GM18907 (cell line): Measurements from ENCODE around the gene TRAPPC8.
"Not testable (repeated sequence)": the region's sequence is repeated elsewhere in the genome, so short reads cannot be mapped to it uniquely, and the experiment has no call there.

Experiments
- ATAC-seq: cut with Tn5 transposase; IDR thresholded peaks from one replicate; pipeline ENCODE4 v1.9.1; 2021; ENCODE audit warnings: mild to moderate bottlenecking, moderate library complexity; ENCODE audit not compliant: unreplicated experiment

The TRAPPC8 gene, protein sequence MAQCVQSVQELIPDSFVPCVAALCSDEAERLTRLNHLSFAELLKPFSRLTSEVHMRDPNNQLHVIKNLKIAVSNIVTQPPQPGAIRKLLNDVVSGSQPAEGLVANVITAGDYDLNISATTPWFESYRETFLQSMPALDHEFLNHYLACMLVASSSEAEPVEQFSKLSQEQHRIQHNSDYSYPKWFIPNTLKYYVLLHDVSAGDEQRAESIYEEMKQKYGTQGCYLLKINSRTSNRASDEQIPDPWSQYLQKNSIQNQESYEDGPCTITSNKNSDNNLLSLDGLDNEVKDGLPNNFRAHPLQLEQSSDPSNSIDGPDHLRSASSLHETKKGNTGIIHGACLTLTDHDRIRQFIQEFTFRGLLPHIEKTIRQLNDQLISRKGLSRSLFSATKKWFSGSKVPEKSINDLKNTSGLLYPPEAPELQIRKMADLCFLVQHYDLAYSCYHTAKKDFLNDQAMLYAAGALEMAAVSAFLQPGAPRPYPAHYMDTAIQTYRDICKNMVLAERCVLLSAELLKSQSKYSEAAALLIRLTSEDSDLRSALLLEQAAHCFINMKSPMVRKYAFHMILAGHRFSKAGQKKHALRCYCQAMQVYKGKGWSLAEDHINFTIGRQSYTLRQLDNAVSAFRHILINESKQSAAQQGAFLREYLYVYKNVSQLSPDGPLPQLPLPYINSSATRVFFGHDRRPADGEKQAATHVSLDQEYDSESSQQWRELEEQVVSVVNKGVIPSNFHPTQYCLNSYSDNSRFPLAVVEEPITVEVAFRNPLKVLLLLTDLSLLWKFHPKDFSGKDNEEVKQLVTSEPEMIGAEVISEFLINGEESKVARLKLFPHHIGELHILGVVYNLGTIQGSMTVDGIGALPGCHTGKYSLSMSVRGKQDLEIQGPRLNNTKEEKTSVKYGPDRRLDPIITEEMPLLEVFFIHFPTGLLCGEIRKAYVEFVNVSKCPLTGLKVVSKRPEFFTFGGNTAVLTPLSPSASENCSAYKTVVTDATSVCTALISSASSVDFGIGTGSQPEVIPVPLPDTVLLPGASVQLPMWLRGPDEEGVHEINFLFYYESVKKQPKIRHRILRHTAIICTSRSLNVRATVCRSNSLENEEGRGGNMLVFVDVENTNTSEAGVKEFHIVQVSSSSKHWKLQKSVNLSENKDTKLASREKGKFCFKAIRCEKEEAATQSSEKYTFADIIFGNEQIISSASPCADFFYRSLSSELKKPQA (N-terminal part only)

DNA sequence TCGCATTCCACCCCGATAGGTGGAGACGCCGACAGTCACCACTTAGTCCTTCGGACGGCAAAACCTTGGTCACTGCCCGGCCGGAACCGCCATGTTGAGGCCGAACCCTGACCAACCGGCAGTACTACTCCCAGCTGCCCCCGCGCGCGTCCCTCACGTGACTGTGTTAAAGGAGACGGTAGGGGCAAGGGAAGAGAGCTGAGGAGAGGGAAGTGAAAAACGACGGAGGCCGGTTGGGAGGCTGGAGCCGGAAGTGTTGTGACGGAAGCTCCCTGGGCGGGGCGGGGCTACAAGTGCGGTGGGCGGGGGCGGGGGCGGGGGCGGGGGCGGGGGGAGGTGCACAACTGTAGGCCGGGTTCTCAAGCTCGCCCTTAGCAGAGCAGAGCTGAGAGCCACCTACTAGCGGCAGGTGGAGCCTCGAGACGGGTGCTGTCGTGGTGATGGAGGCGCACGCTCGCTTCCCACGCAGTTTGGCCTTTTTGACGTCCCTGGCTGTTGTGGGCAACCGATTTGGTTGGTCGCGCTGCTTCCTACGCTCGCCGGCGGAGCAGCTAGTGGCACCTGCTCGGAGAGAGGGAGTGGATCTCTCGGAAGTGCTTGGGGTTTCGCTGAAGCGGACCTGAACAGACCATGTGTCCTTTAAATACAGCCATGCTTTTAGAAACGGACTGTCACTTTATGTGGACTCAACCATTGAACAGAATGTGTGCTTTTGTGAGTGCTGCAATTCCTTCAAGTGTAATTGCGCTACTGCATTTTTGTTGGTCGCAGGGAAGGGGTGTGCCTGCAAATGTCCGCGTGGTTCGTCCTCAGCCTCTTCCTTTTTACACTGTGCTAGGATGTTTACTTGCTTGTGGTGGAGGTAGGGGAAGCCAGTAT is at the start of gene TRAPPC8:
Gene TRAPPC8 (minus strand): TSS at position 130 of the 879 bp plus-strand sequence. CDS start 364 bp downstream, outside the sequence.
- ATAC-seq: peak; percentile 88

DNA sequence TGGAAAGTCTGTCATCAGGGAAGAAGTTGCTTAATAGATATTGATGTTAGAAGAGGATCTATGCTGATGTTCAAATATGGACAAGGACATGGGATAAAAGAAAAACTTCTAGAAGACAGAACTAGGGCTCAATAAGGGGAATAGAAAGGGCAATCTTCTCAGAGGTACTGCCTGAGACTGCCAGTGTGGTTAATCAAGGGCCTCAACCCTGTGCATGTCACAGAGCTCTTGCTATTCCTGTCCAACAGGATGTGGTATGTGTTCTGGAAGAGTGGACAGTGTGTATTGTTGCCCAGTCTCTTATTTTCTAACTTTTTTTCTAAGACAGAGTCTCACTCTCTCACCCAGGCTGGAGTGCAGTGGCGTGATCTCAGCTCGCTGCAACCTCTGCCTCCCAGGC is 47.9 kb upstream of the TRAPPC8 start:
- peak; percentile 100 for ATAC-seq

DNA sequence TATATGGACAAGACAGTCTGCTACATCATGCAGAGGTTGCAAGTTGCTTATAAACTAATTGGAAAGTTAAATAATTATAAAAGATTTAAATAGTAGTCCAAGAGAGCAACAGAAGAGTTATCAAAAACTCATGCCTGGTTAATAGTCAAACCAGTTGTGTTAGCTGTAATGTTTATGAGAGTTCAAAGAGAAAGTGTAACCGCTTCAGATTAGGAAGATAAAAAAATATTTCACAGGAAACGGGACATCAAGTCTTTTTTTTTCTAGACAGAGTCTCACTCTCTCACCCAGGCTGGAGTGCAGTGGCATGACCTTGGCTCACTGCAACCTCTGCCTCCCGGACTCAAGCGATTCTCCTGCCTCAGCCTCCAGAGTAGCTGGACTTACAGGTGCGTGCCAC is 41.0 kb upstream of the TRAPPC8 start:
- no peak for ATAC-seq

DNA sequence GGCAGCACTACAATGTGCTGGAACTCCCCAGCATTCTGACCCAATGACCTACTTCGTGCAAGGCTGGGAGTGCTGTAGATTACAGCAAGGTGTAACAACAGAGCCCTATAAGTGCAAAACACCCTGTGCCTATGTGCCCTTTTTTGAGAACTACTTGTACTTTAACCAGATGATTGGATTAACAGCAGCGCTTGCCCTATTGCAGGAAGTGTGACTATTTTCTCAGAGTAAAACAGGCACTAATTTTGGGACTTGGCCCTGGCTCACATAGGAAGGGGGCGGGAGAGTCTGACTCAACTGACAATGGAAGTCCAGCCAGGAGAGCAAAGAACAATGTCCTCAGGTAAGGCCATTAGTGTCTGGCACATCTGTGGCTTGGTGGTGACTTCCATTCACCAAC is 40.1 kb upstream of the TRAPPC8 start:
- no peak for ATAC-seq

DNA sequence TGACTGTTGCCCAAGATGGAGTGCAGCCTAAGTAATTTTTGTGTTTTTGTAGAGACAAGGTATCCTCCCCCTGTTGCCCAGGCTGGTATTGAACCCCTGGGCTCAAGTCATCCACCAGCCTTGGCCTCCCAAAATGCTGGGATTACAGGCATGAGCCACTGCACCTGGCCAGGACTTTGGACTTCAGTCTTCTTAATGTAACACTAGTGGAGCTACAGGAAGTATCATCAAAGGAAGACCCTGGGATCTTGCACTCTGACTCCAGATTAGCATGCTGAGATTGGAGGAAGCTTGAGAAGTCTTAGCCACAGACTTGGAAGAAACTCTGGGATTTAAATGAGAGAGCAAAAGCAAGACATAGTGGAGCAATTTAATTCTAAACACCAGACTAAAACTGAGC is 37.9 kb upstream of the TRAPPC8 start:
- no peak for ATAC-seq

DNA sequence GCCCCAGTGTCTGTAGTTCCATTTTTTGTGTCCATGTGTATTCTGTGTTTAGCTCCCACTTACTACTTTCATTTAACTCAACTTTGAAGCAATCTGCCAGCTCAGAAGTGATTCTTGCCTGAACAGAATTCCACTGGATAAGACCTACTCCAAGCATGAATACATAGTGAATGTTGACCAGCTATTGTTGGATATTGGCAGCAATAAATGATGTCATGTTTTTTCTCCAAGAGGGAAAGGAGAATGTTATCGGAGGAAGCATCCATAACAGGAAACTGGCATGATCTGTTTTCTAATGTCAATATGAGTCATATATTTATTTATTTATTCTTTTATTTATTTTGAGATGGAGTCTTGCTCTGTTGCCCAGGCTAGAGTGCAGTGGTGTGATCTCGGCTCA is 36.8 kb upstream of the TRAPPC8 start:
- ATAC-seq: no peak

DNA sequence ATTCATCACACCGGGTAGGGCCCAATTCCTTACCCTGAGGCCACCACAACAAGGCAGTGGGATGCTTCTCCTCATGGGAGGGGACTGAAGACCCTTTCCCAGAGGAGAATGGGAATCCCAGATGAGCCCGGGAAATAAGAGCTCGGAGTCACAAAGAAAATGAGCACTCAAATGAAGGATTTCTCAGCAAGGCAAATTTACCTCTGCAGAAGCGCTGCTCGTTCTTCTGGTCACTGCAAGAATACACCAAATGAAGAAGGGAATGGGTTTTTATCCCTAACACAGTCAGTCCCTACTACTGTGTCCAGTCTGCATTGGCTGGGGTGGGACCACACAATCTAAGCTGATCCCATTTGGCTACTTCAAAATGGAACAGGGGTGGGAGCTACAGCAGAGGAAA is 35.7 kb upstream of the TRAPPC8 start:
- ATAC-seq: no peak

DNA sequence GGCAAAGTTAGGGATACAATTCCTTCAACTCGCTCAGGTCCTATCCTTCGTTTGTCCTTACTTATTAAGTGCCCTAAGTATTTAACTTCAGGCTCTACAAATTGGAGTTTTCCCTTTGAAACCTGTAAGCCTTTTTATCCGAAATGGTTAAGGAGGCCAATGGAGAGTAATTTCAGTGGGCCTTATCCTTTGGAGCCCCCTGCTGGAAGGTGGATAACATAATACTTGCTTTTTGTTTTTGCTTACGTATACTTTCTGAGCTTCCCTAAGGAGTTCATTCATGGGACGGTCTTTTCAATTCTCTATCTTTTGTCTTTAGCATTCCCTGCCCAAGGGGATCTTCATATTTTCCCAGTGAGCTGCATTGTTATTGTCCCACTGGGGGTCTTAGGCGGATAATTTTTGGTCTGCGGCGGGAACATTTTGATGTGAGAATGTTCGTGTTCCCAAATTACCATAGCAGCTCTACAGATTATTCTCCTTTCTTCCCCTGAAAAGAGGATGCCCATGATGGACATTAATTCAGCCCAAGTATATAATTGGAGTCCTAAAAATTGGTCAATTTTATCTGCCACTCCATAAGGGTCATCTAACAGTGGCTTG is 34.4 kb upstream of the TRAPPC8 start:
- ATAC-seq: no peak

DNA sequence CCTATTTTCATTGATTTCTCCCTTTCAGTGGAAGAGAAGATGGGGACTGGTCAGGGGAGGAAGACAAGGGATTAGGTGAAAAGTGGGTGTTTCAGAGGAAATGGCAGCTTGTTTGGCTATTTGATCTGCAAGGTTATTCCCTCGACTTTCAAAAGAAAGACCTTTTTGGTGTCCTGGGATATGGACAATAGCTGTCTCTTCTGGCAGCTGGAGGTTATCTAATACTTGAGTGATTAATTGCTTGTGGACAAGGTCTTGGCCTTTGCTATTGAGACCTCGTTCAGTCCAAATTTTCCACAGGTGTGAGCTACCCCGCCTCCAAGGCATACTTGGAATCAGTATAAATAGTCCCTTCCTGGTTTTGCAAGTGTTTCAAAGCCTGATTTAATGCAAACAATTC is 33.3 kb upstream of the TRAPPC8 start:
- ATAC-seq: no peak

DNA sequence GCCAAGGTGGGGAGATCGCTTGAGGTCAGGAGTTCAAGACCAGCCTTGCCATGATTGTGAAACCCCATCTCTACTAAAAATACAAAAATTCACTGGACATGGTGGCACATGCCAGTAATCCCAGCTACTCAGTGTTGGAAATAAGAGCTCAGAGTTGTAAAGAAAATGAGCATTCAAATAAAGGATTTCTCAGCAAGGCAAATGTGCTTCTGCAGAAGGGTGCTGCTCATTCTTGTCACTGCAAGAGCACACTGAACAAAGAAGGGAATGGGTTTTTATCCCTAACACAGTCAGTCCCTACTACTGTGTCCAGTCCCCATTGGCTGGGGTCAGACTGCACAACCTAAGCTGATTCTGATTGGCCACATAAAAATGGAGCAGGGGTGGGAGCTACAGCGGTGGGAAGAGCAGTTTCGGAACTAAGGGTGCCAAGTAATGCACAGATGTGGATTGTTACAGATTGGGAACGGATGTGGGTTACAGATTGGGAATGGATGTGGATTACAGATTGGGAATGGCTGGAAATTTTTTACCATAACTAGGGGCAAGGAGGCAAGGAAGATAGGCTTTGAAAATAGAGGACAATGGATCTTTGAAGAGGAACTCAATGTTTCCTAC is 31.1 kb upstream of the TRAPPC8 start:
- ATAC-seq: no peak

DNA sequence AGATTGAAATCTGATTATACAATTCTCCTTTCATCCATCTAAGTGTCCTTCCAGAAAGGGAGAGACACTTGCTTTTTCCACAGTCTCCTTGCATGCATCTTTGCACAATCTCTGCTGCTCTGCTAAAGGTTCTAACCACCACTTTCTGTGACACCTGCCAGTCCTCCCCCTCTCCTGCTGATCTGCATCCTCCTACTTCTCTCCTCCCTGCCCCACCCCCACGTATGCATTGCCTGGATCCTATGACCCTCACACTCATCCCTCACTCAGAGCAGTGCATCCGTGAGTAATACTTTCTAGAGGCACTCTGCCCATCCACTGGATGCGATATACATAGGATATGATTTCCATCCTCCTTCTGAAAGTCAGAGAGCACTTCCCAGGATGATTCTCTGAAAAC is 27.7 kb upstream of the TRAPPC8 start:
- no peak for ATAC-seq

DNA sequence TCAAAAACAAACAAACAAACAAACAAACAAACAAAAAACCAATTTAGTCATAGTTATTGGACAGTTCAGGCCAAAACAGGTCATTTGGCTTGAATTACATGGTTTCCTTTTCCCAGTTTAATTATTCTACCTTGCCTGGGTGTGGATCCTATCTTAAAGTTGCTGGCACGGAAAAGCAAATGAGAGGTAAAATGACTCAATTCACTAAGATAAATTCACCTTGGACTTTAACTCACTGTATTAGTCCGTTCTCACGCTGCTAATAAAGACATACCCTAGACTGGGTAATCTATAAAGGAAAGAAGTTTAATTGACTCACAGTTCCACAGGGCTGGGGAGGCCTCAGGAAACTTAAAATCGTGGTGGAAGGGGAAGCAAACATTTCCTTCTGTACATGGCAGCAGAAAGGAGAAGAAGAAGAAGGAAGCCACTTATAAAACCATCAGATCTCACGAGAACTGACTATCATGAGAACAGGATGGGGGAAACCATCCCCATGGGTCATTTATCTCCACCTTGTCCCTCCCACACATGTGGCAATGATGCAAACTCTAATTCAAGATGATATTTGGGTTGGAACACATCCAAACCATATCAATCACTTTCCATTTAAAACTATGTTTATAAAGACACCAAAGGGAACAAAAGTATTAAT is 22.5 kb upstream of the TRAPPC8 start:
- ATAC-seq: no peak

DNA sequence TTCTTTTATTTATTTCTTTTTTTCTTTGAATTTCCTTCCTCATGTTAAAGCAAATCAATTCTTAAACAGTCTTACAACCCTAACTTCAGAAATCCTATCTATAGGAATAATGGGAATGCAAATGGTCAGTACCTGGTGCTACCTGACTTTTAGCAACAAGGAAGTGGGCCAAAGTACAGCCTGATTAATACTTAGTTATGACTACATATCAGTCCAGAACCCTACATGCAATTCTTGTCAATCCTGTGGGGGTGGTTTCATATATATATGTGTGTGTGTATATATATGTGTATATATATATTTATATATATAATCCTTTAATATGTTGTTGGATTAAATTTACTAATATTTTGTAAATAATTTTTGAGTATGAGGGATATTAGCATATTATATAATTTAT is 14.8 kb upstream of the TRAPPC8 start:
- no peak for ATAC-seq

DNA sequence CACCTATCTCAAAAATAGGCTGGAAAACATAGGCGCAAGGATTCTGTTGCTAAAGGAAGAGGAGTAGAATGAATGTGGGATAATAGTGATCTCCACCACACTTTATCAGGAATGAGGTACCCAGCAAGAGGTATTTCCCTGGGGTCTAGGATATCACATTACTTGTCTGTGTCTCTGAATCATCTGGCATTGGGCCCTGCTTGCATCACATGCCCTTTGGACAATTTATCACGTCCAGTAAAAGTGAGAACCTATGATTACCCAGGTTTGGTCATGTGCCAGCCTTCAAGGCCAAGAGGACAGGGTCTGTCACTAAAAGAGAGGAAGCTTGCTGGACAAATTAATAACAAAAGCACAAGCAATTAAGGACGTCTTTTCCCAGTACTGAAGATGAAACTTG is 11.4 kb upstream of the TRAPPC8 start:
- ATAC-seq: no peak

DNA sequence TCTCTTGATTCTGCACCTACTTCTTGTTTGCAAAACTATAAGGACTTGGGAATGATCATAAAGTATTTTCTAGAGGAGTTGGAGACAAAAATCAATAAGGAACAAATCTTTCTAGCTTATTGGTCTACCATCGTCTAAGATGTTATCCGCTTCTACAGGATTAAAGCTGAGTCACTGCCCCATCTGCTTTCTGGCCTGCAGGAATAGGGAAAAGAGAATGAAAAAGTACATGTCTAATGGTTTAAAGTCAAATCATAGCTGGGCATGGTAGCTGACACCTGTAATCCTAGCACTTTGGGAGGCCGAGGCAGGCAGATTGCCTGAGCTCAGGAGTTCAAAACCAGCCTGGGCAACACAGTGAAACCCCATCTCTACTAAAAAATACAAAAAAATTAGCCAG is 10.8 kb upstream of the TRAPPC8 start:
- not testable (repeated sequence) for ATAC-seq

DNA sequence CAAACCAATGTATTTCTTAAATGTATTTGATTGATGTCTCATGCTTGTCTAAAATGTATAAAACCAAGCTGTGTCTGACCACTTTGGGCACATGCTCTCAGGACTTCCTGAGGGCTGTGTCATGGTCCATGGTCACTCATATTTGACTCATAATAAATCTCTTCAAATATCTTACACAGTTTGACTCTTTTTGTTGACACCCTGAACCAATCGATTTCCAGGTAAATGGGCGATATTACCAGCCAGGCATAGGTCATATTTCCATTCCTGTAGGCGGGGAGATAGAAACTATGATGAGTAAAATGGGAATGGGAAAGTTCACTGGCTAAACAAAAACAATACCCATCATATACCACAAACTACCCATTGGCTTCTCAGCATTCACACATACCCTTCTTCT is 9.3 kb upstream of the TRAPPC8 start:
- ATAC-seq: no peak

DNA sequence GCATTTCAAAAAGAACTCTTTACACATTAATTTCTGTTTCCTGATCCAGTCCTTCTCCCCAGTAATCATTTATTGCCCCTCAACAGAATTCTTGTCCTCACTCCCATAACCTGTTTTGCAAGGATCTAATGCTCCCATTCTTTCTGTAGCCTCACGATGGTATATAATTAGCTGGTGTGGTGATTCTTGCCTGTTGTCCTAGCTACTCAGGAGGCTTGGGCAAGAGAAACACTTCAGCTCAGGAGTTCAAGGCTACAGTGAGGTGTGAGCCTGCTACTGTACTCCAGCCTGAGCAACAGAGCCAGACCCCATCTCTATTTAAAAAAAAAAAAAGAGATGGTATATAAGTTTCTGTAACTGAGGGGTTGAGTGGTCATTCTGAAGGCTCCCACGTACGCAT is 7.7 kb upstream of the TRAPPC8 start:
- no peak for ATAC-seq

DNA sequence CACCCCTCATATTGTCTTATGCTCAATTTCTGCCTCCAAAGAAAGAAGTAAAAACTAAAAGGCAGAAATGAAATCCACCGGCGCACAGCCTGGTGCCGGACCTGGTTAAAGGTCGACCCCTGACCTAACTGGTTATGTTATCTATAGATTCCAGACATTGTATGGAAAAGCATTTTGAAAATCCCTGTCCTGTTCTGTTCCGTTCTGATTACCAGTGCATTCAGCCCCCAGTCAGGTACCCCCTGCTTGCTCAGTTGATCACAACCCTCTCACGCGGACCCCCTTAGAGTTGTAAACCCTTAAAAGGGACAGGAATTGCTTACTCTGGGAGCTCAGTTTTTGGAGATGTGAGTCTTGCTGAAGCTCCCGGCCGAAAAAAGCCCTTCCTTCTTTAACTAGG is 5.4 kb upstream of the TRAPPC8 start:
- not testable (repeated sequence) for ATAC-seq
